GM21619 (cell line): ENCODE measurements around the gene CHID1.

Source experiments
- ATAC-seq: cut with Tn5 transposase; IDR thresholded peaks from one replicate; pipeline ENCODE4 v1.9.1; 2021; ENCODE audit not compliant: unreplicated experiment

The CHID1 gene

GRCh38 chr11:865462-866430 is 44.9 kb downstream of the CHID1 start:
- no peak for ATAC-seq

GRCh38 chr11:864898-865297 is 45.7 kb downstream of the CHID1 start:
- ATAC-seq = no peak

GRCh38 chr11:863910-864827 is 46.4 kb downstream of the CHID1 start:
- no peak for ATAC-seq

DNA sequence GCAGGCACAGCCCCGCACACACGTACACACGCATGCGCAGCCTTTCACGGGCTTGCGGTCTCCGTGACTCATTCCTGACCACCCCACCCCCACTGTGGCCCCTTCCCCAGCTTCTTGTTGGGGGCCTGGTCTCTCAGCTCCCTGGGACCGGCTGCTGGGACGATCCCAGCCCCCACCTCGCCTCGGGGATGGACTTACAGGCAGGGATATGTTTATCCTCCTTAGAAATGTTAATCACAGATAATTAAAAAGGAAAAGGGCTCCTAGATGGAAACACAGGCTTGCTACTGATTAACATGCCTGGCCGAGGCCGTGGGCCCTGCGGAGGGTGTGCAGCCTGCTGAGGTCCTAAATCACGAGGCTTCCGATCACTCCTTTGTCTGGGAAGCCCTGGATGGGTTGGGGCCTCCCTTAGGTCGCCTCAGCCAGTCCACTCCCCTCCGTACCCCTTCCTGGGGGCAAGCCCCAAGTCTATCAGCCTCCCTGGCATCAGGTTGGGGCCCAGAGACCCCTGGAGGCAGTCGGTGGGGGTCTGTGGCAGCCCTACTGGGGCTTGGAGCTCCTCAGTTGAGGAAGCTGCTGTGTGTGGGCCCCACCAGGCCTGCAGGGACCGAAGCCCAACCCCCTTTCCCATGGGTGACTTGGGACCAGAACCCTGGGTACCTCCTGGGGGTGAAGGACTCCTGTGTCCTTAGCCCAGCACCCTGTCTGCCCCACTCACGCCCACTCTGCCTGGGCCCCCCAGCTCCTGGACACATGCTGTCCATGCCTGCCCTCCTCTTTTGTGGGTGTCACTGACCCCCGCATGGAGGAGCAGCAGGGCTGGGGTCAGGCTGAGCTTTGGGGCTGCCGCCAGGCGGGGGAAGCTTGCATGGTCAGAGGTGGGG is 47.3 kb downstream of the CHID1 start:
- no peak for ATAC-seq

DNA sequence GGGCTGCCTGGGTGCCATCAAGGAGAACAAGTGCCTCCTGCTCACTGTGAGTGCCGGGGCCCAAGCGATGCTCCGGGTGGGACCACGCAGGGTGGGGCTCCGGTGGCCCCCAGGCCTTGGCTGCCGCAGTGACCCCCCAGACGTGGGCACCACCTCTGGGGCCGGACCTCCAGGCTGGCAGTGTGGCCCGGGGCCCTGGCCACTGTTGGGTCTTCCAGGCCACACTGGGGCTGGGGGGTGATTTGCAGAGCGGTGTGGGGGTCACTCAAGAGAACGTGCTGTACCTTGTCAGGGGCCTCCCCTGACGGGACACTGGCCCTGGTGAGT is 48.0 kb downstream of the CHID1 start:
- ATAC-seq = no peak

DNA sequence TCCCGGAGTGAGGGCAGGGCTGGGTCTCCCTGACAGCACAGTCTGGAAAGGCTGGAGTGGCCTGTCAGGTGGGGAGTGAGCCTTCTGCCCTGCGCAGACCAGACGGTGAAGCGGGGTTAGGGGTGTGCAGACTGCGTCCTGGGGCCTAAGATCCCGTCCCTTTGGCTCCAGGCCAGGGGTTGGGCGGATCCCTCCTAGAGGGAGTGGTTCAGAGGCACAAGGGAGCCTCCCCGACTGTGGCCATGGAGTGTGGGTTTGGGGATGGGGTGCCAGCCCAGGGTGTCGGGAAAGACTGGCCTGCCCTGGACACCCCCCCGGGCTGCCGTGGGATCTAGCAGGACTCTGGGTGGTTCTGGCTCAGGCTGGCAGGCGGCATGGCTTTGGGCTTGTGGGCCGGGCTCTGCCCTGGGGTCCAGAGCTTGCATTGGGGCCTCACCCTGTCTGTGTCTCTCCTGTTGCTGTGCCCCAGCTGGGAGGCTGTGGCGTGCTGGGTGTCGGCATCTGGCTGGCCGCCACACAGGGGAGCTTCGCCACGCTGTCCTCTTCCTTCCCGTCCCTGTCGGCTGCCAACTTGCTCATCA is 48.4 kb downstream of the CHID1 start:
- ATAC-seq = no peak

DNA sequence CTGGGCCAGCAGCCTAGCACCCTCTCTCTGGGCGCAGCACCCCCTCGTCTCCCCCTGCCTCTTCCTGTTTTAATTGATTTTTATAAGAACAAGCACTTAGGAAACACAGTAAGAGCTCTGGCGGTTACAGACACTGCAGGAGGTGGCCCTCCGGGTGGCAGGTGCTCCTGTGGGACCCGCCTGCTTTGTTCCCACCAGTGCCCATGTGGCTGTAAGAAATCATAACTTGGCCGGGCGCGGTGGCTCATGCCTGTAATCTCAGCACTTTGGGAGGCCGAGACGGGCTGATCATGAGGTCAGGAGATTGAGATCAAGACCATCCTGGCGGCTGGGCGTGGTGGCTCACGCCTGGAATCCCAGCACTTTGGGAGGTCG is 49.5 kb downstream of the CHID1 start:
- ATAC-seq = no peak

DNA sequence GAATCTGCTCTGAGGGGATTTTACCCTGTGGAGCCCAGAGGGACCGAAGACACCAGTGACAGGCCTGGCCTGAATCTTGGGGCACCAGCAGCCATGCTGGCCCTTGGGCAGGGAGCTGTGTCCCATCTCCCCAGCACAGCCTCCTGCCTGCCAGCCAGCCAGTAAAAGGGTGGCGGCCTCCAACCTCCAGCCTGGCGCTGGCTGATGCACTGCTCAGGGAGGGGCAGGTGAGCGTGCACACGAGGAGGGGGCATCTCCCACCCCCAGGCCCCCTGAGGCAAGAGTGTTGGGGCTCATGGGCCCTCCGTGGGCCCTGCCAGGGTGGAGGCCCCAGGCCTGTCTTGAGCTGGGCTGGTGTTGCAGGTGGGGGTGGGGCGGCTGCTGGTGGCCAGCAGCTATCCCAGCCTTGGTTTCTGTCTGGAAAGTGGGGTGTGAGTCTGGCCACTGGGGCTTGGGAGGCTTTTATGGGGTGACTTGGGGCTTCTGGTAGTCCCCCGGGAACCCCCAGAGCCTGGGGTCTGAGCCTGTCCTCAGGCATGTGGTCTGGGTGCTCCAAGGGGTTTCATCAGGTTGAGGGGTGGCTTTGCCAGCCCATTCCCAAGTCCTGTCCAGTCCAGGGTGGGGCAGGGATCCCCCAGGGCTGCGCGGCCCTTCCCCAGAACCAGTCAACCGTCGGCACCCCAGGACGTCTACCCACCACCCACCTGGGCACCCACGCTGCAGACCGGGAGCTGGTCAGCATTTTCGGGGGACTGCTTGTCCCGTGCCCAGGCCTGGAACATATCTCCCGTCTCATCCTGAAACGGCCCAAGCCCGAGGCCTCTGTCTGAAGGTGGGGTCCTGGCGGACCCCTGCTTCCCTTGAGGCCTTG is 50.1 kb downstream of the CHID1 start:
- ATAC-seq = no peak

- no peak for ATAC-seq
Measured at GRCh38 chr11:859394-860131, 51.0 kb downstream of the CHID1 start.

DNA sequence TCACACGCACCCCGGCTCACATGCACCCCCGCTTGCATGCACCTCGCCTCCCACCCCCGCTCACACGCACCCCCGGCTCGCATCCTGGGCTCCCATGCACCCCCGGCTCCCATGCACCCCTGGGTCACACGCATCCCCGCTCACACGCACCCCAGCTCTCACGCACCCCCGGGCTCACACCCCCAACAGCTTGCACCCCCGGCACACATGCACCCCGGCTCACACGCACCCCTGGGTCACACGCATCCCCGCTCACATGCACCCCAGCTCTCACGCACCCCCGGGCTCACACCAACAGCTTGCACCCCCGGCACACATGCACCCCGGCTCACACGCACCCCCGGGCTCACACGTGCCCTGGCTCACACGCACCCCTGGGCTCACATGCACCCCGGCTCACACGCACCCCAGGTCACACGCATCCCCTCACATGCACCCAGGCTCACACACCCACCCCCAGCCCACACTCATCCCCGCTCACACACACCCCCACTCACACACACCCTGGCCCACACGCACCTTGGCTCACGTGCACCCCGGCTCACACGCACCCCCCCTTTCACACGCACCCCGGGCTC is 51.8 kb downstream of the CHID1 start:
- ATAC-seq = no peak

- ATAC-seq = no peak
Measured at GRCh38 chr11:858053-858761, 52.4 kb downstream of the CHID1 start.

DNA sequence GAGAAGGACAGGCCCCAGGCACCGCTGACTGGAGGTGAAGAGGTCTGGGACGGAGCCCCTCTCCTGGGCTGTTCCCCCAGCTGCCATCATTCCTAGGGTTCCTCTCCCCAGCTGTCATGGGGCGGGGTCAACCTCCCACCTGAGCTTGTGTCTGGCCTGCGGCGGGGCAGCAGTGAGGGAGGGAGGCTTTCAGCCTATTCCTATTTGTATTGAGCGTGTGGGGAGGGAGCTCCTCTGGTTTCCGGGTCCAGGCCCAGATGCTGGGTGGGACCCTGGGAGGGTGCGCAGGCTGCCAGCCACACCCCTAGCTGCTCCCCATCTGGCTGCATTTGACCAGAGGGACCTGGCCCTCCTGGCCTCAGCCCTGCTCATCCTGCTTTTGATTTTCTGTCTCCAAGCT is 54.2 kb downstream of the CHID1 start:
- no peak for ATAC-seq

GRCh38 chr11:855796-856195 is 54.8 kb downstream of the CHID1 start:
- no peak for ATAC-seq

- ATAC-seq = no peak
Measured at GRCh38 chr11:855330-855674, 55.3 kb downstream of the CHID1 start.

DNA sequence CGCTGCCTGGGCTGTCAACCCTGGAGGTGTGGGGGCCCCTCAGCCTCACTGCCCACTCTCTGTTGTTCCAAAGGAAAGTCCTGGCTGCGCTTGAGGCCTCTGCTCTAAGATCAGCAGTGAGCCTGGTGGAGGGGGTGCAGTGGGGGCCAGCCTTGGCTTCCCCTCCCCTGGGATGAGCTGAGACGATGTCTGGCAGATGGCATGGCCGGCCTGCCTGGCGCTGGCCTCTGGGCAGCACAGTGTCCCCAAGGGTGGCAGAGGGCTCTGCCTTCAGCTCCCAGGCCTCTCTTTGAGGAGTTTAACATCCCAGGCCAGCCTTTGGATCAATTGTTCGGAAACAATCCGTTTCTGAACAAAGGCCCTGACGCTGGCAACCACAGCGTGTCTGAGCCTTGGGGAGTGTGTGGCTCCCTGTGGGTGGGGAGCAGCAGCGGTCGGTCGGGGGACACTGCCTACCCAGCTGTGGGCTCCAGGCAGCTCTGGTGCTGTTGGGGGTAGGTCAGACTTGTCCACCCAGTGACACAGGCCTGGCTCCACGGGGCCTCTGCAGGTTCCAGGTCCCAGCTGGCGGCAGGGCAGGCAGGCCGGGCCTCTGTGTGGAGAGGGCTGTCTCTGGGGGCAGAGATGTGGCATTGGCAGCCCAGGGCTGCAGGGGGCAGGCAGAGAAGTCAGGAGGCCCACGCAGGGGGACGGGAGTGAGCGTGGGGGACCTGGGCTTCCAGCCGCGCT is 55.8 kb downstream of the CHID1 start:
- no peak for ATAC-seq

GRCh38 chr11:853682-854448 is 56.7 kb downstream of the CHID1 start:
- no peak for ATAC-seq

- ATAC-seq = no peak
Measured at GRCh38 chr11:852762-853161, 57.8 kb downstream of the CHID1 start.
